ENCODE results near the gene DLGAP1.

DLGAP1 gene

DNA sequence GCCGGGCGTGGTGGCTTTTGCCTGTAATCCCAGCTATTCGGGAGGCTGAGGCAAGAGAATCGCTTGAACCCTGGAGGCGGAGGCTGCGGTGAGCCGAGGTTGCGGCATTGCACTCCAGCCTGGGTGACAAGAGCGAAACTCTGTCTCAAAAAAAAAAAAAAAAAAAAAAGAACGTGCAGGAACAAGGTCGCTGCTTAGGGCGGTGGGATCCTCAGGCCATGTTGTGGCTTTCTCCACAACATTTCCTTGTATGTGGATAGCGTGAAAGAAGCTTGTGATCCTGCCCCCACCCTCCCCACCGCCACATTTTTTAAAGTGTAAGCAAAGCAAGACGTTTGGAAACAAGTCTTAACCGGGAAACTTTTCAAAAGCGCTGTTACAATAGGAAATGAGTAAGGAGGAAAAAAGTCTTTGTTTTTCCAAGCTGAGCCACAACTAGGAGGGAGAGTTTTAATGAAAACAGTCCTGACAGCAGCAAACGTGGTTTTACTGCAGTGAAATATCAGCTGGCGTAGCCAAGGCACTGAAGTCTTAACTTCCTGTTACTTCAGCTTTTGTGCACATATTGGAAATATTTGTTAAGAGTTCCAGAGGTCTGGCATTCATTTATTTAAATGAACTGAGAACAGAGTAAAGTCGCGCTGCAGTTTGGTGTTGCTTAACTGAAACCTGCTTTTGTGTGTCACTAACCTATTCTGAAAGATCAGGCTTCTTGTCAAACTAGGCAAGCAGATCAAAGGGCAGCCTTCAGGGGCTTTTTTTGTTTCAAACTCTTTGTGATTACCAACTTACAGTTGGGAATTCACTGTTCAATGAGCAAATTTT is 1001.4 kb downstream of the DLGAP1 start:
- TF ChIP-seq ZFX (IDR thresholded peaks at IDR 0.05; ENCODE audit: borderline replicate concordance) (no peak), CTCF (IDR thresholded peaks at IDR 0.05) (no peak)
- H3K27ac ChIP-seq: no peak overlapping the region

- TF ChIP-seq ZFX (IDR thresholded peaks at IDR 0.05; ENCODE audit: borderline replicate concordance) (no peak), CTCF (IDR thresholded peaks at IDR 0.05) (no peak)
- no peak overlapping the region for H3K27ac ChIP-seq
Measured at GRCh38 chr18:3452750-3453539, 1002.2 kb downstream of the DLGAP1 start.

GRCh38 chr18:3451989-3452749 is 1002.9 kb downstream of the DLGAP1 start:
- TF ChIP-seq CTCF (IDR thresholded peaks at IDR 0.05): no peak
- no peak for TF ChIP-seq ZFX (IDR thresholded peaks at IDR 0.05; ENCODE audit: borderline replicate concordance)
- H3K27ac ChIP-seq: no peak overlapping the region; the same call in 1 of the 2 replicates

GRCh38 chr18:3451183-3451988 is 1003.7 kb downstream of the DLGAP1 start:
- TF ChIP-seq CTCF (IDR thresholded peaks at IDR 0.05): no peak
- no peak for TF ChIP-seq ZFX (IDR thresholded peaks at IDR 0.05; ENCODE audit: borderline replicate concordance)
- peak overlapping the region; percentile 94 for H3K27ac ChIP-seq

- TF ChIP-seq CTCF (IDR thresholded peaks at IDR 0.05) (no peak), ZFX (IDR thresholded peaks at IDR 0.05; ENCODE audit: borderline replicate concordance) (no peak)
Measured at GRCh38 chr18:3450799-3451182, 1004.3 kb downstream of the DLGAP1 start.

GRCh38 chr18:3450012-3450798 is 1004.9 kb downstream of the DLGAP1 start, which contains the start of gene TGIF1:
Gene TGIF1, plus strand, starts transcription at chr18:3450172. Its CDS starts 318 bp downstream, at chr18:3450490.
- peak within 1 kb of the TSS; percentile 94 for H3K27ac ChIP-seq
- TF ChIP-seq ZFX (IDR thresholded peaks at IDR 0.05; ENCODE audit: borderline replicate concordance) (no peak), CTCF (IDR thresholded peaks at IDR 0.05) (no peak)

More at GRCh38 chr18:3450799-3451182, 1004.3 kb downstream of the DLGAP1 start:
- H3K27ac ChIP-seq: peak overlapping the region; percentile 94
